Stomach (tissue), 4 donors: ENCODE data around the gene CENPA.

ENCODE experiments used
- POLR2AphosphoS5 ChIP-seq, 3 donors: sonication (generic); formaldehyde crosslinking; IDR thresholded peaks; one replicate each; pipeline ENCODE4 v1.6.1; 2016; ENCODE audit warnings: antibody characterized with exemption in 3 of 3
- TF ChIP-seq, protein P1 (sequence below), 7 experiments: fragments of 450-650 bp in 4 of 7; fragments of 200-600 bp in 3 of 7; sonication (generic) in 3 of 7; IDR thresholded peaks; one replicate each; pipeline ENCODE4 v1.5.1; 2016 to 2019; ENCODE audit warnings: antibody characterized with exemption in 7 of 7, control low read depth in 2 of 7, mild to moderate bottlenecking in 1 of 7

DNA sequence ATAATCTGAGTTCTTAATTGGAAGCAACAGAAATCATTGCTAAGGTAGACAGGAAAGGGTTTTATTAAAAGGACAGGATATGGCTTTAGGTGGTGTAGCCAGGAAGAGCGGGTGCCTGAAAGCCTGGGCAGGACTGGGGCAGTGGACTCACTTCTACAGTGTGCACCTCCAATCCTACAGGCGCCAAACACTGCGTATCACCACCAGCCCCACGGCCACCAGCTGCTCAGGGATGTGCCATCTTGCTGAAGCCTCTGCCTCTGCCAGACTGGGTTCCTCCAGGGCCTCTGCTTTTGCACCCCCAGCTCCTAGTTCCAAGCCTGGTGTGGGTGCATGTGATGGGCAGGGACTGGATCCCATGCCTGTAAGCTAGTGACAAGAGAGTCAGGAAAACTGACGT, 32.4 kb downstream of the CENPA start:
- TF ChIP-seq, protein P1, sequence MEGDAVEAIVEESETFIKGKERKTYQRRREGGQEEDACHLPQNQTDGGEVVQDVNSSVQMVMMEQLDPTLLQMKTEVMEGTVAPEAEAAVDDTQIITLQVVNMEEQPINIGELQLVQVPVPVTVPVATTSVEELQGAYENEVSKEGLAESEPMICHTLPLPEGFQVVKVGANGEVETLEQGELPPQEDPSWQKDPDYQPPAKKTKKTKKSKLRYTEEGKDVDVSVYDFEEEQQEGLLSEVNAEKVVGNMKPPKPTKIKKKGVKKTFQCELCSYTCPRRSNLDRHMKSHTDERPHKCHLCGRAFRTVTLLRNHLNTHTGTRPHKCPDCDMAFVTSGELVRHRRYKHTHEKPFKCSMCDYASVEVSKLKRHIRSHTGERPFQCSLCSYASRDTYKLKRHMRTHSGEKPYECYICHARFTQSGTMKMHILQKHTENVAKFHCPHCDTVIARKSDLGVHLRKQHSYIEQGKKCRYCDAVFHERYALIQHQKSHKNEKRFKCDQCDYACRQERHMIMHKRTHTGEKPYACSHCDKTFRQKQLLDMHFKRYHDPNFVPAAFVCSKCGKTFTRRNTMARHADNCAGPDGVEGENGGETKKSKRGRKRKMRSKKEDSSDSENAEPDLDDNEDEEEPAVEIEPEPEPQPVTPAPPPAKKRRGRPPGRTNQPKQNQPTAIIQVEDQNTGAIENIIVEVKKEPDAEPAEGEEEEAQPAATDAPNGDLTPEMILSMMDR (IDR thresholded peaks at IDR 0.05) = no peak
- no peak for TF ChIP-seq POLR2AphosphoS5 (IDR thresholded peaks at IDR 0.05)
